ENCODE results near the gene KLHL29. TPM values are rescaled to one million over a fixed set of nuclear protein-coding genes. Genes with fewer than 3 reads are reported as not detected.

The KLHL29 gene
- total and polyA plus RNA-seq, 2 donors (not counting 1 experiment from before 2014, with no cell fraction given): 1.3 to 3.4 TPM

DNA sequence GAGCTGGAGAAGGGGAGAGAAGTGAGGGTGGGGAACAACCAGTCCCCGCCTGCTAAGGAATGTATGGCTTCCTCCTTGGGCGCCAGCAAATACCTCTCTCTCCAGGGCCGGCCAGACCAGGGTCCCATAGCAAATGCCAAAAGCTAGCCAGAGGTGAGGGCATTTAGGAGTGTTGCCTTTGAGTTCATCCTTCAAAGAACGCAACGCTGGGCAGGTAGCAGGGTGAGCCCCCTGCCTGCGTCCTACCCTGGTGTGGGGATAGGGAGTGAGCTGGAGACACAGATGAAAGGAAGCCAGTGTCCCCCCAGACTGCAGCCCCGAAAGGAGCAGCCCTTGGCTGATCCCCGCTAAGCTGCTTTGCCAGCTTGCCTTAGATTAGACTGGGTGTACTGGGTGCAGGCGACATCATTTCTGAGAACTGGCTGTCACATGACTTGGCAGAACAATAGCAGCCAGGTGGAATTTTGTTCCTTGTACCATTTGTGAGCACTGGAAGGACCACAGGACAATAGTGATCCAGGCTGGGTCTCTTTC, 40.4 kb downstream of the KLHL29 start:
- Histone ChIP-seq H3K9me3 (ENCODE audit: control extremely low read depth in 1 of 3, control insufficient read depth in 2 of 3, insufficient read depth in 1 of 3, low read length in 2 of 3) (peaks cover 0 to 10% (median 0%) of the 10 kb centered on the region in 3 donors), H3K9ac (ENCODE audit: low read length) (no peak overlapping the region), H3K36me3 (replicated peaks in 1 of 2; ENCODE audit: control extremely low read depth in 1 of 2, control insufficient read depth in 1 of 2, extremely low read depth in 1 of 2, insufficient read depth in 2 of 2, low read length in 1 of 2) (no peaks in the 10 kb centered on the region), H3K27ac (ENCODE audit: low read length in 2 of 2) (no peak overlapping the region), H3K4me1 (ENCODE audit: control insufficient read depth in 2 of 2, insufficient read depth in 2 of 2, low read length in 2 of 2) (no peaks in the 10 kb centered on the region), H3K27me3 (replicated peaks in 1 of 4; ENCODE audit: control extremely low read depth in 1 of 4, control insufficient read depth in 3 of 4, insufficient read depth in 4 of 4, low read length in 3 of 4) (no peaks in the 10 kb centered on the region), H3K4me3 (ENCODE audit: control extremely low read depth in 1 of 5, extremely low read depth in 1 of 5, insufficient read depth in 1 of 5, low read depth in 2 of 5, low read length in 4 of 5) (no peak overlapping the region), H2AFZ (ENCODE audit: insufficient read depth, low read depth, low read length, poor library complexity, severe bottlenecking) (no peak overlapping the region), H3K4me2 (replicated peaks; ENCODE audit: low read depth, low read length, poor library complexity, severe bottlenecking) (no peak overlapping the region), H3K79me2 (ENCODE audit: control insufficient read depth, insufficient read depth, low read length) (no peaks in the 10 kb centered on the region), H4K20me1 (ENCODE audit: control insufficient read depth, insufficient read depth, low read length, poor library complexity, severe bottlenecking) (no peaks in the 10 kb centered on the region)
- H3K4me1 Mint-ChIP-seq: no peaks in the 10 kb centered on the region
- no peak for DNase-seq
- no peaks in the 10 kb centered on the region for H3K27me3 Mint-ChIP-seq
- no peak overlapping the region for H3K4me3 Mint-ChIP-seq
- H3K9me3 Mint-ChIP-seq (ENCODE audit: insufficient read depth): no peaks in the 10 kb centered on the region
- TF ChIP-seq EZH2 (IDR thresholded peaks at IDR 0.05; ENCODE audit: borderline replicate concordance, insufficient read depth, low read depth, low read length, poor library complexity, severe bottlenecking): no peak
- TF ChIP-seq, protein P1, sequence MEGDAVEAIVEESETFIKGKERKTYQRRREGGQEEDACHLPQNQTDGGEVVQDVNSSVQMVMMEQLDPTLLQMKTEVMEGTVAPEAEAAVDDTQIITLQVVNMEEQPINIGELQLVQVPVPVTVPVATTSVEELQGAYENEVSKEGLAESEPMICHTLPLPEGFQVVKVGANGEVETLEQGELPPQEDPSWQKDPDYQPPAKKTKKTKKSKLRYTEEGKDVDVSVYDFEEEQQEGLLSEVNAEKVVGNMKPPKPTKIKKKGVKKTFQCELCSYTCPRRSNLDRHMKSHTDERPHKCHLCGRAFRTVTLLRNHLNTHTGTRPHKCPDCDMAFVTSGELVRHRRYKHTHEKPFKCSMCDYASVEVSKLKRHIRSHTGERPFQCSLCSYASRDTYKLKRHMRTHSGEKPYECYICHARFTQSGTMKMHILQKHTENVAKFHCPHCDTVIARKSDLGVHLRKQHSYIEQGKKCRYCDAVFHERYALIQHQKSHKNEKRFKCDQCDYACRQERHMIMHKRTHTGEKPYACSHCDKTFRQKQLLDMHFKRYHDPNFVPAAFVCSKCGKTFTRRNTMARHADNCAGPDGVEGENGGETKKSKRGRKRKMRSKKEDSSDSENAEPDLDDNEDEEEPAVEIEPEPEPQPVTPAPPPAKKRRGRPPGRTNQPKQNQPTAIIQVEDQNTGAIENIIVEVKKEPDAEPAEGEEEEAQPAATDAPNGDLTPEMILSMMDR (IDR thresholded peaks at IDR 0.05): no peak
- POLR2A ChIA-PET: no interaction called here
- intact Hi-C loops (cut with micrococcal nuclease): no loop called here
- WGBS (ENCODE audit: insufficient coverage): 87% methylated on average over 7 of the region's 9 CpGs
- CTCF ChIA-PET: no interaction called here
- ATAC-seq (ENCODE audit: low read depth): no peak
- H3K27ac Mint-ChIP-seq: no peak overlapping the region

DNA sequence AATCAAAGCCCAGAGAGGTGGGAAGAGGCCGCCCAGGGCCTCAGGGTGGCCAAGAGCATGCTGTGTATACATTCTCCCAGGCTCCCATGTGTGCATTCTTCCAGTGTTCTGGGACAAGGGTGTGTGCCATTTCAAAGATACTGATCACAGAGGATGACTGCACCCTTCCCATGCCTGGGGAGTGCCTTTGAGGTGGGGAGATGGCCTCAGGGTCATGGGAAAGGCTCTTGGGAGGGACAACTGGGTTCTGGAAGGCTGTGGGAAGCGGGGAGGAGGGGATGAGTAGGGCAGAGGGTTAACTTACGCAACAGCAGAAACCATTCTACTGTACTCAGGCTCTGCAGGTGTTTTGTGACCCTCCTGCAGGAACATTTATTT, 40.9 kb downstream of the KLHL29 start:
- H3K27me3 ChIP-seq (replicated peaks in 1 of 4; ENCODE audit: control extremely low read depth in 1 of 4, control insufficient read depth in 3 of 4, insufficient read depth in 4 of 4, low read length in 3 of 4): no peaks in the 10 kb centered on the region
- Mint-ChIP-seq H3K27me3 (peaks cover 2% of the 10 kb centered on the region), H3K27ac (no peak overlapping the region), H3K4me1 (no peaks in the 10 kb centered on the region), H3K9me3 (ENCODE audit: insufficient read depth) (no peaks in the 10 kb centered on the region), H3K4me3 (no peak overlapping the region)
- 92% methylated on average over 3 of the region's 3 CpGs for WGBS (ENCODE audit: insufficient coverage)
- POLR2A ChIA-PET: no interaction called here
- no peaks in the 10 kb centered on the region for H3K4me1 ChIP-seq (ENCODE audit: control insufficient read depth in 2 of 2, insufficient read depth in 2 of 2, low read length in 2 of 2)
- H3K4me3 ChIP-seq (ENCODE audit: control extremely low read depth in 1 of 5, extremely low read depth in 1 of 5, insufficient read depth in 1 of 5, low read depth in 2 of 5, low read length in 4 of 5): no peak overlapping the region
- H3K4me2 ChIP-seq (replicated peaks; ENCODE audit: low read depth, low read length, poor library complexity, severe bottlenecking): no peak overlapping the region
- H3K9me3 ChIP-seq (ENCODE audit: control extremely low read depth in 1 of 3, control insufficient read depth in 2 of 3, insufficient read depth in 1 of 3, low read length in 2 of 3): peaks cover 0 to 10% (median 0%) of the 10 kb centered on the region in 3 donors
- no peak for ATAC-seq (ENCODE audit: low read depth)
- no peaks in the 10 kb centered on the region for H3K79me2 ChIP-seq (ENCODE audit: control insufficient read depth, insufficient read depth, low read length)
- CTCF ChIA-PET: no interaction called here
- no peaks in the 10 kb centered on the region for H4K20me1 ChIP-seq (ENCODE audit: control insufficient read depth, insufficient read depth, low read length, poor library complexity, severe bottlenecking)
- H2AFZ ChIP-seq (ENCODE audit: insufficient read depth, low read depth, low read length, poor library complexity, severe bottlenecking): no peak overlapping the region
- H3K9ac ChIP-seq (ENCODE audit: low read length): no peak overlapping the region
- H3K27ac ChIP-seq (ENCODE audit: low read length in 2 of 2): no peak overlapping the region
- no peak for DNase-seq
- TF ChIP-seq, protein P1 (IDR thresholded peaks at IDR 0.05): no peak
- intact Hi-C loops (cut with micrococcal nuclease): no loop called here
- no peaks in the 10 kb centered on the region for H3K36me3 ChIP-seq (replicated peaks in 1 of 2; ENCODE audit: control extremely low read depth in 1 of 2, control insufficient read depth in 1 of 2, extremely low read depth in 1 of 2, insufficient read depth in 2 of 2, low read length in 1 of 2)

All from B cell (primary cell).